Measurements from ENCODE around the gene E2F4. TPM values are rescaled to one million over a fixed set of nuclear protein-coding genes. Genes with fewer than 3 reads are reported as not detected.

The E2F4 gene
- total and polyA plus RNA-seq, 2 of the 13 experiments (the other 11 are each of a cell fraction or from before 2014, with no cell fraction given) = 84.8 to 91.2 TPM

DNA sequence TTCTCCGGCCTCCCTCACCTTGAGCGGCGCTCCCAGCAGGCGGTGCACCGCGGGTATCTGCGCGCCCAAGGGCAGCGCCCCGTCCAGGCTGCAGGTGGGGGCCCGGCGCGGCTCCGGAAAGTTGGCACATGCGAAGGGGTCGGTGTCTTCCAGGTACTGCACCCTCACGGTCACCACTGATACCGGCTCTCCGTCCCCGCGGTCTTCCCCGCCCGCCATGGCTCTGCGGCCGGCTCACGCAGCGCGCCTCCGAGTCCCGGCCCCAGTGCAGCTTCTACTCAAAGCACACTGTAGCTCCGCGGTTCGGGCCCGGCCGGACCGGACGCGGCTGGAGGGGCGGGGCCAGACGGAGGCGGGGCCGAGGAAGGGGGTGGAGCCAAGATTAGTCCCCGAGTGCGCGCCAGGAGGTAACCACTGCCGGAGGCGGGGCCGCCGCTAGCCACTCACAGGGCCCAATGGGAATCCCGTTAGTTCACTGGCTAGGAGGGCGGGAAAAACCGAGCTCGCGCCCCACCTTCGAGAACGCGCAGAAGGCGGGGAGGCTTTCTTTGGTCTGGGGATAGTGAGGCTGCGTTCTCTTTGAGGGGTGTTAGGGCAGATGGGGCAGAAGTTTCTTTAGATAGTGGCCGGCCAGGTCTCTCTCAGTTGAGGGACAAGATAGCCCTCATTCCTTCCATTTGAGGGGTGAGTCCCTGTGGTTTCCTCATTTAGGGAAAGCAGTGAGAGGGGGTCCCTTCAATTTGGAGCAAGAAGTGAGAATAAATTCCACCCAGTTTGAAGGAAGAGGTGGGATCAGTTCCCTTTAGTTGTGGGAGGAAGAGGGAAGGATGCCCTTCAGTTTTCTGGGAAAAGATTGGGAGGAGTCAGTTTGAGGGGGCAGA is 55.5 kb downstream of the E2F4 start, which contains the start of gene FHOD1 (continued):
- 0 out of 2 replicates have a peak, but pooled peaks have one; percentile 54 for TF ChIP-seq RNF2 (conservative IDR thresholded peaks at IDR 0.05; ENCODE audit: low read depth)
- peak; percentile 54; the same call in 1 of the 2 replicates for TF ChIP-seq ZNF598 (CRISPR knock-in tag; IDR thresholded peaks at IDR 0.05; ENCODE audit: borderline replicate concordance)
- TF ChIP-seq, protein P1, sequence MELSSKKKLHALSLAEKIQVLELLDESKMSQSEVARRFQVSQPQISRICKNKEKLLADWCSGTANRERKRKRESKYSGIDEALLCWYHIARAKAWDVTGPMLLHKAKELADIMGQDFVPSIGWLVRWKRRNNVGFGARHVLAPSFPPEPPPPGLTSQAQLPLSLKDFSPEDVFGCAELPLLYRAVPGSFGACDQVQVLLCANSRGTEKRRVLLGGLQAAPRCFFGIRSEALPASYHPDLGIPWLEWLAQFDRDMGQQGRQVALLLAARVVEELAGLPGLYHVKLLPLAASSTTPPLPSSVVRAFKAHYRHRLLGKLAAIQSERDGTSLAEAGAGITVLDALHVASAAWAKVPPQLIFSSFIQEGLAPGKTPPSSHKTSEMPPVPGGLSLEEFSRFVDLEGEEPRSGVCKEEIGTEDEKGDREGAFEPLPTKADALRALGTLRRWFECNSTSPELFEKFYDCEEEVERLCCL (CRISPR knock-in tag; IDR thresholded peaks at IDR 0.05; ENCODE audit: borderline replicate concordance) = no peak
- TF ChIP-seq FOXK1 (CRISPR knock-in tag; IDR thresholded peaks at IDR 0.05; ENCODE audit: borderline replicate concordance, low read depth) = peak; percentile 46; the same call in 1 of the 2 replicates
- peak; percentile 28; the same call in 1 of the 2 replicates for TF ChIP-seq REL (CRISPR knock-in tag; conservative IDR thresholded peaks at IDR 0.05)
- peak; percentile 40 for TF ChIP-seq ATF7-NPFF (CRISPR knock-in tag; IDR thresholded peaks at IDR 0.05; ENCODE audit: low read depth)
- TF ChIP-seq HNRNPLL (IDR thresholded peaks at IDR 0.05; ENCODE audit: low read depth, low read length, poor library complexity, severe bottlenecking) = peak; percentile 68
- TF ChIP-seq, protein P2, sequence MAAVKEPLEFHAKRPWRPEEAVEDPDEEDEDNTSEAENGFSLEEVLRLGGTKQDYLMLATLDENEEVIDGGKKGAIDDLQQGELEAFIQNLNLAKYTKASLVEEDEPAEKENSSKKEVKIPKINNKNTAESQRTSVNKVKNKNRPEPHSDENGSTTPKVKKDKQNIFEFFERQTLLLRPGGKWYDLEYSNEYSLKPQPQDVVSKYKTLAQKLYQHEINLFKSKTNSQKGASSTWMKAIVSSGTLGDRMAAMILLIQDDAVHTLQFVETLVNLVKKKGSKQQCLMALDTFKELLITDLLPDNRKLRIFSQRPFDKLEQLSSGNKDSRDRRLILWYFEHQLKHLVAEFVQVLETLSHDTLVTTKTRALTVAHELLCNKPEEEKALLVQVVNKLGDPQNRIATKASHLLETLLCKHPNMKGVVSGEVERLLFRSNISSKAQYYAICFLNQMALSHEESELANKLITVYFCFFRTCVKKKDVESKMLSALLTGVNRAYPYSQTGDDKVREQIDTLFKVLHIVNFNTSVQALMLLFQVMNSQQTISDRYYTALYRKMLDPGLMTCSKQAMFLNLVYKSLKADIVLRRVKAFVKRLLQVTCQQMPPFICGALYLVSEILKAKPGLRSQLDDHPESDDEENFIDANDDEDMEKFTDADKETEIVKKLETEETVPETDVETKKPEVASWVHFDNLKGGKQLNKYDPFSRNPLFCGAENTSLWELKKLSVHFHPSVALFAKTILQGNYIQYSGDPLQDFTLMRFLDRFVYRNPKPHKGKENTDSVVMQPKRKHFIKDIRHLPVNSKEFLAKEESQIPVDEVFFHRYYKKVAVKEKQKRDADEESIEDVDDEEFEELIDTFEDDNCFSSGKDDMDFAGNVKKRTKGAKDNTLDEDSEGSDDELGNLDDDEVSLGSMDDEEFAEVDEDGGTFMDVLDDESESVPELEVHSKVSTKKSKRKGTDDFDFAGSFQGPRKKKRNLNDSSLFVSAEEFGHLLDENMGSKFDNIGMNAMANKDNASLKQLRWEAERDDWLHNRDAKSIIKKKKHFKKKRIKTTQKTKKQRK (IDR thresholded peaks at IDR 0.05; ENCODE audit: low read length) = no peak
- TF ChIP-seq ZFP1 (CRISPR knock-in tag; IDR thresholded peaks at IDR 0.05) = no peak
- TF ChIP-seq RELA (CRISPR knock-in tag; IDR thresholded peaks at IDR 0.05) = peak; percentile 84; the same call in 1 of the 2 replicates
- no peak for TF ChIP-seq ZNF260 (CRISPR knock-in tag; IDR thresholded peaks at IDR 0.05; ENCODE audit: borderline replicate concordance, low read depth)
- no peak for TF ChIP-seq ATF1 (CRISPR knock-in tag; IDR thresholded peaks at IDR 0.05)
- TF ChIP-seq ZNF572 (CRISPR knock-in tag; IDR thresholded peaks at IDR 0.05) = peak; percentile 46; the same call in 1 of the 2 replicates
- TF ChIP-seq PAX8 (CRISPR knock-in tag; IDR thresholded peaks at IDR 0.05; ENCODE audit: borderline replicate concordance) = no peak; the same call in 1 of the 2 replicates
- TF ChIP-seq, protein P3, sequence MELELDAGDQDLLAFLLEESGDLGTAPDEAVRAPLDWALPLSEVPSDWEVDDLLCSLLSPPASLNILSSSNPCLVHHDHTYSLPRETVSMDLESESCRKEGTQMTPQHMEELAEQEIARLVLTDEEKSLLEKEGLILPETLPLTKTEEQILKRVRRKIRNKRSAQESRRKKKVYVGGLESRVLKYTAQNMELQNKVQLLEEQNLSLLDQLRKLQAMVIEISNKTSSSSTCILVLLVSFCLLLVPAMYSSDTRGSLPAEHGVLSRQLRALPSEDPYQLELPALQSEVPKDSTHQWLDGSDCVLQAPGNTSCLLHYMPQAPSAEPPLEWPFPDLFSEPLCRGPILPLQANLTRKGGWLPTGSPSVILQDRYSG (CRISPR knock-in tag; IDR thresholded peaks at IDR 0.05) = no peak; the same call in 1 of the 2 replicates
- TF ChIP-seq, protein P4, sequence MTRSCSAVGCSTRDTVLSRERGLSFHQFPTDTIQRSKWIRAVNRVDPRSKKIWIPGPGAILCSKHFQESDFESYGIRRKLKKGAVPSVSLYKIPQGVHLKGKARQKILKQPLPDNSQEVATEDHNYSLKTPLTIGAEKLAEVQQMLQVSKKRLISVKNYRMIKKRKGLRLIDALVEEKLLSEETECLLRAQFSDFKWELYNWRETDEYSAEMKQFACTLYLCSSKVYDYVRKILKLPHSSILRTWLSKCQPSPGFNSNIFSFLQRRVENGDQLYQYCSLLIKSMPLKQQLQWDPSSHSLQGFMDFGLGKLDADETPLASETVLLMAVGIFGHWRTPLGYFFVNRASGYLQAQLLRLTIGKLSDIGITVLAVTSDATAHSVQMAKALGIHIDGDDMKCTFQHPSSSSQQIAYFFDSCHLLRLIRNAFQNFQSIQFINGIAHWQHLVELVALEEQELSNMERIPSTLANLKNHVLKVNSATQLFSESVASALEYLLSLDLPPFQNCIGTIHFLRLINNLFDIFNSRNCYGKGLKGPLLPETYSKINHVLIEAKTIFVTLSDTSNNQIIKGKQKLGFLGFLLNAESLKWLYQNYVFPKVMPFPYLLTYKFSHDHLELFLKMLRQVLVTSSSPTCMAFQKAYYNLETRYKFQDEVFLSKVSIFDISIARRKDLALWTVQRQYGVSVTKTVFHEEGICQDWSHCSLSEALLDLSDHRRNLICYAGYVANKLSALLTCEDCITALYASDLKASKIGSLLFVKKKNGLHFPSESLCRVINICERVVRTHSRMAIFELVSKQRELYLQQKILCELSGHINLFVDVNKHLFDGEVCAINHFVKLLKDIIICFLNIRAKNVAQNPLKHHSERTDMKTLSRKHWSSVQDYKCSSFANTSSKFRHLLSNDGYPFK (CRISPR knock-in tag; IDR thresholded peaks at IDR 0.05; ENCODE audit: borderline replicate concordance) = 0 out of 2 replicates have a peak, but pooled peaks have one; percentile 38
- TF ChIP-seq RORA (CRISPR knock-in tag; IDR thresholded peaks at IDR 0.05) = no peak
- TF ChIP-seq NCOR1 (IDR thresholded peaks at IDR 0.05; ENCODE audit: borderline replicate concordance, low read length) = no peak
- no peak for TF ChIP-seq SMC3 (IDR thresholded peaks at IDR 0.05; ENCODE audit: low read length)
- TF ChIP-seq GATAD1 (CRISPR knock-in tag; IDR thresholded peaks at IDR 0.05) = peak; percentile 78
- TF ChIP-seq MLLT10 (CRISPR knock-in tag; IDR thresholded peaks at IDR 0.05) = no peak
